BLaER1 treated with 17β-estradiol and CSF1 and Interleukin-3, amounts not matched to agents 10 nM and 100 nM (cell line): ENCODE data around the gene BABAM2.

ENCODE experiments used
- H3K27ac ChIP-seq, 11 experiments: shearing (Covaris generic); formaldehyde crosslinking; 2 replicates each; pipeline ENCODE4 v1.8.1; 2022
- H3K27me3 ChIP-seq, 11 experiments: shearing (Covaris generic); formaldehyde crosslinking; 2 replicates each; pipeline ENCODE4 v1.8.1; 2022
- H3K36me3 ChIP-seq, 11 experiments: shearing (Covaris generic); formaldehyde crosslinking; 2 replicates each; pipeline ENCODE4 v1.8.1; 2022
- H3K4me1 ChIP-seq, 10 experiments: shearing (Covaris generic); formaldehyde crosslinking; 2 replicates each; pipeline ENCODE4 v1.8.1; 2022
- H3K4me2 ChIP-seq, 11 experiments: shearing (Covaris generic); formaldehyde crosslinking; 2 replicates each; pipeline ENCODE4 v1.8.1; 2022
- H3K4me3 ChIP-seq, 10 experiments: shearing (Covaris generic); formaldehyde crosslinking; 2 replicates each; pipeline ENCODE4 v1.8.1; 2022
- H3K9ac ChIP-seq, 11 experiments: shearing (Covaris generic); formaldehyde crosslinking; 2 replicates each; pipeline ENCODE4 v1.8.1; 2022
- H3K9me3 ChIP-seq, 11 experiments: shearing (Covaris generic); formaldehyde crosslinking; replicated peaks in 1 of 11; 2 replicates each; pipeline ENCODE4 v1.8.1; 2022
- H4K20me1 ChIP-seq, 11 experiments: shearing (Covaris generic); formaldehyde crosslinking; 2 replicates each; pipeline ENCODE4 v1.8.1; 2022
- Cebpa-rat ChIP-seq, 11 experiments: shearing (Covaris generic); IDR thresholded peaks; 2 replicates each; pipeline ENCODE4 v1.8.1; 2022

BABAM2 gene

GRCh38 chr2:28142386-28142785 is 251.9 kb downstream of the BABAM2 start:
- Histone ChIP-seq H3K4me3 (no peak overlapping the region), H3K27me3 (no peaks in the 10 kb centered on the region), H3K9ac (no peak overlapping the region), H3K4me1 (peaks cover under 1 to 4% (median 2%) of the 10 kb centered on the region in 10 experiments; a peak in 14 of 20 replicates), H3K27ac (no peak overlapping the region), H3K9me3 (peaks cover 0 to 10% (median 0%) of the 10 kb centered on the region in 11 experiments; a peak in 1 of 22 replicates), H4K20me1 (no peaks in the 10 kb centered on the region), H3K4me2 (no peak overlapping the region; a peak in 1 of 22 replicates), H3K36me3 (peaks cover 0 to 27% (median 0%) of the 10 kb centered on the region in 11 experiments; a peak in 4 of 22 replicates)
- TF ChIP-seq Cebpa-rat (IDR thresholded peaks at IDR 0.05) = no peak

GRCh38 chr2:28148000-28148399 is 257.5 kb downstream of the BABAM2 start:
- Histone ChIP-seq H3K27ac (no peak overlapping the region), H4K20me1 (no peaks in the 10 kb centered on the region), H3K4me2 (no peak overlapping the region), H3K9me3 (peaks cover 0 to 7% (median 0%) of the 10 kb centered on the region in 11 experiments; a peak in 1 of 22 replicates), H3K4me1 (no peaks in the 10 kb centered on the region), H3K27me3 (no peaks in the 10 kb centered on the region), H3K4me3 (no peak overlapping the region), H3K9ac (no peak overlapping the region), H3K36me3 (peaks cover 0 to 46% (median 6%) of the 10 kb centered on the region in 11 experiments; a peak in 10 of 22 replicates)
- TF ChIP-seq Cebpa-rat (IDR thresholded peaks at IDR 0.05) = no peak

- Histone ChIP-seq H3K27me3 (no peaks in the 10 kb centered on the region), H3K9ac (no peak overlapping the region), H3K36me3 (peaks cover 0 to 49% (median 6%) of the 10 kb centered on the region in 11 experiments; a peak in 11 of 22 replicates), H3K4me1 (no peaks in the 10 kb centered on the region), H3K27ac (no peak overlapping the region), H3K4me3 (no peak overlapping the region), H3K4me2 (no peak overlapping the region), H4K20me1 (no peaks in the 10 kb centered on the region), H3K9me3 (peaks cover 0 to 7% (median 0%) of the 10 kb centered on the region in 11 experiments; a peak in 1 of 22 replicates)
- TF ChIP-seq Cebpa-rat (IDR thresholded peaks at IDR 0.05) = no peak
Measured at GRCh38 chr2:28148566-28148965, 258.0 kb downstream of the BABAM2 start.

GRCh38 chr2:28150236-28150915 is 259.8 kb downstream of the BABAM2 start:
- TF ChIP-seq Cebpa-rat (IDR thresholded peaks at IDR 0.05) = no peak

GRCh38 chr2:28150994-28151393 is 260.5 kb downstream of the BABAM2 start:
- TF ChIP-seq Cebpa-rat (IDR thresholded peaks at IDR 0.05) = no peak

More at GRCh38 chr2:28150236-28150915, 259.8 kb downstream of the BABAM2 start:
- Histone ChIP-seq H3K9ac (no peak overlapping the region), H3K36me3 (peaks cover 0 to 47% (median 8%) of the 10 kb centered on the region in 11 experiments; a peak in 13 of 22 replicates), H3K9me3 (peaks cover 3 to 16% (median 5%) of the 10 kb centered on the region in 11 experiments), H3K4me3 (no peak overlapping the region), H3K27ac (no peak overlapping the region), H3K27me3 (no peaks in the 10 kb centered on the region), H3K4me1 (no peaks in the 10 kb centered on the region), H3K4me2 (no peak overlapping the region), H4K20me1 (no peaks in the 10 kb centered on the region)

GRCh38 chr2:28152585-28153280 is 262.2 kb downstream of the BABAM2 start:
- H3K4me3 ChIP-seq = no peak overlapping the region
- no peaks in the 10 kb centered on the region for H3K4me1 ChIP-seq
- TF ChIP-seq Cebpa-rat (IDR thresholded peaks at IDR 0.05) = no peak
- peaks cover 17 to 32% (median 22%) of the 10 kb centered on the region in 11 experiments for H3K9me3 ChIP-seq
- peaks cover 0 to 54% (median 15%) of the 10 kb centered on the region in 11 experiments; a peak in 17 of 22 replicates for H3K36me3 ChIP-seq
- H3K27ac ChIP-seq = no peak overlapping the region
- no peak overlapping the region for H3K9ac ChIP-seq
- H4K20me1 ChIP-seq = no peaks in the 10 kb centered on the region
- H3K4me2 ChIP-seq = no peak overlapping the region
- H3K27me3 ChIP-seq = no peaks in the 10 kb centered on the region

More at GRCh38 chr2:28150994-28151393, 260.5 kb downstream of the BABAM2 start:
- Histone ChIP-seq H3K4me1 (no peaks in the 10 kb centered on the region), H3K27ac (no peak overlapping the region), H3K36me3 (peaks cover 0 to 53% (median 14%) of the 10 kb centered on the region in 11 experiments; a peak in 17 of 22 replicates), H3K9me3 (peaks cover 9 to 17% (median 11%) of the 10 kb centered on the region in 11 experiments), H3K4me2 (no peak overlapping the region), H3K9ac (no peak overlapping the region), H4K20me1 (no peaks in the 10 kb centered on the region), H3K4me3 (no peak overlapping the region), H3K27me3 (no peaks in the 10 kb centered on the region)

GRCh38 chr2:28153851-28154250 is 263.3 kb downstream of the BABAM2 start:
- H3K36me3 ChIP-seq = peaks cover 0 to 51% (median 15%) of the 10 kb centered on the region in 11 experiments; a peak in 17 of 22 replicates
- no peak for TF ChIP-seq Cebpa-rat (IDR thresholded peaks at IDR 0.05)
- H3K4me1 ChIP-seq = no peaks in the 10 kb centered on the region
- H3K9me3 ChIP-seq = peaks cover 17 to 33% (median 22%) of the 10 kb centered on the region in 11 experiments
- no peaks in the 10 kb centered on the region for H4K20me1 ChIP-seq
- H3K4me2 ChIP-seq = no peak overlapping the region
- no peak overlapping the region for H3K27ac ChIP-seq
- no peaks in the 10 kb centered on the region for H3K27me3 ChIP-seq
- no peak overlapping the region for H3K4me3 ChIP-seq
- no peak overlapping the region for H3K9ac ChIP-seq

GRCh38 chr2:28155086-28155485 is 264.6 kb downstream of the BABAM2 start:
- H3K4me2 ChIP-seq = no peak overlapping the region
- no peak overlapping the region for H3K27ac ChIP-seq
- TF ChIP-seq Cebpa-rat (IDR thresholded peaks at IDR 0.05) = no peak
- H3K9me3 ChIP-seq = peaks cover 17 to 33% (median 22%) of the 10 kb centered on the region in 11 experiments
- H4K20me1 ChIP-seq = no peaks in the 10 kb centered on the region
- H3K9ac ChIP-seq = no peak overlapping the region
- no peaks in the 10 kb centered on the region for H3K4me1 ChIP-seq
- no peaks in the 10 kb centered on the region for H3K27me3 ChIP-seq
- H3K36me3 ChIP-seq = peaks cover 0 to 60% (median 14%) of the 10 kb centered on the region in 11 experiments; a peak in 17 of 22 replicates
- H3K4me3 ChIP-seq = no peak overlapping the region

GRCh38 chr2:28155627-28156026 is 265.1 kb downstream of the BABAM2 start:
- Histone ChIP-seq H3K4me1 (no peaks in the 10 kb centered on the region), H3K27me3 (no peaks in the 10 kb centered on the region), H3K9me3 (peaks cover 17 to 33% (median 22%) of the 10 kb centered on the region in 11 experiments), H3K4me2 (no peak overlapping the region), H3K27ac (no peak overlapping the region), H3K36me3 (peaks cover 0 to 56% (median 14%) of the 10 kb centered on the region in 11 experiments; a peak in 17 of 22 replicates), H4K20me1 (no peaks in the 10 kb centered on the region), H3K4me3 (no peak overlapping the region), H3K9ac (no peak overlapping the region)
- TF ChIP-seq Cebpa-rat (IDR thresholded peaks at IDR 0.05) = no peak
